HG03565 (cell line): ENCODE data around the gene MBP.

ENCODE experiments used
- ATAC-seq: cut with Tn5 transposase; IDR thresholded peaks from one replicate; pipeline ENCODE4 v1.9.1; 2021; ENCODE audit warnings: mild to moderate bottlenecking, moderate library complexity; ENCODE audit not compliant: unreplicated experiment

The MBP gene

DNA sequence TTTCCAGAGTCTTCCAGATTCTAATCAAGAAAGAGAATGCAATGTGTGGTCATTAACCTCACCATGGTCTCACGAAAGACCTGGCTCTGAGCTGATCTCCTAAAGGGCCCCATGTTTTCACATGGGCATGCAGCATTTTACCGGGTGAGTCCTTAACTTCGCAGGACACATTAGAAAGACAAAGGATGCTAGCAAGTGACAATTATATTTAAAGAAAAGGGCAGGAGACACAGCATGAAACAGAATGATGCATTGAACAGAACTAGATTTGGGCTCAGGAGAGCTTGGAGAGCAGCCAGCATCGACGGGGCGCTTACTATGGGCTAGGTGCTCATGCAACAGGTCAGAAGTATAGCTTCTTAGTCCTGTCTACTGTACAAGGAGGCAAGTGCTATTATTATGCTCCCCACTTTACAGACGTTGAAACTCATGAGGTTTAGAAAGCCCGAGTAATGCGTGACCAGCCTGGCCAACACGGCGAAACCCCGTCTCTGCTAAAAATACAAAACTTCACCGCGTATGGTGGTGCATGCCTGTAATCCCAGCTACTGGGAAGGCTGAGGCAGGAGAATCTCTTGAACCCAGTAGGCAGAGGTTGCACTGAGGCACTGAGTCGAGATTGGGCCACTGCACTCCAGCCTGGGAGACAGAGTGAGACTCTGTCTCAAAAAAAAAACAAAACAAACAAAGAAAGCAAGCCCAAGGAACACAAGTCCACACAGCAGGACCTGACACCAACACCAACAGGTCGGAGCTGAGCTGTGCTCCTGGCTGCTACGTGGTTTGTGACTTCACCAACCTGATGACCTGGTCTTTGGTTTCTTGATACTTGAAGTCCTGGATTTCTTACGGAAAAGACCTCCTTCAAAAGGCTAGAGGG, 16.1 kb downstream of the MBP start:
- ATAC-seq: no peak

DNA sequence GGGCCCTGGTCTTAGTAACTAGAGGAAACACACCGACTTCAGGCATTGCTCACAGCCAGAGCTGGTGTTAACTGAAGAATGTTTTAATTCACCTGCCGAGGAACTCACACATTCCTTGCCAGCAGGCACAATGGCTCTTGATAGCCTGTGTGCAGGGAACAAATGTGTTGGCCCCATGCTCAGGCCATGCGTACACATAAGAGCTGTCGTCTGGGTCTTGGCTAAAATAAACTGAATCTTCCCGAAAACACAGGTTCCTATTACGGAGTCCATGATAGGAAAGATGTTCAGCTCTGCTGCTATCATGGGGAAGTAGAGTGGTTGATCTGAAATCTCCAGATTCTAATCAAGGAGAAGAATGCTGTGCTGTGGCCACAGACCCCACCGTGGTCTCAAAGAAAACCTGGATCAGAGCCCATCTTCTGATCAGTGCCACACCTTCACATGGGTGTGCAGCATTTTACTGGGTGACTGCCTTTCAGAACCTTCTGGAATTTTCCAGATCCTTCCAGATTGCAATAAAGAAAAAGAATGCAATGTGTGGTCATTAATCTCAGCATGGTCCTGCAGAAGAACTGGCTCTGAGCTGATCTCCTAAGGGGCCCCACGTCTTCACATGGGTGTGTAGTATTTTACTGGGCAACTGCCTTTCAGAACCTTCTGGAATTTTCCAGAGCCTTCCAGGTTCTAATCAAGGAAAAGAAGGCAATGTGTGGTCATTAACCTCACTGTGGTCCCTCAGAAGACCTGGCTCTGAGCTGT, 17.2 kb downstream of the MBP start:
- ATAC-seq: no peak

DNA sequence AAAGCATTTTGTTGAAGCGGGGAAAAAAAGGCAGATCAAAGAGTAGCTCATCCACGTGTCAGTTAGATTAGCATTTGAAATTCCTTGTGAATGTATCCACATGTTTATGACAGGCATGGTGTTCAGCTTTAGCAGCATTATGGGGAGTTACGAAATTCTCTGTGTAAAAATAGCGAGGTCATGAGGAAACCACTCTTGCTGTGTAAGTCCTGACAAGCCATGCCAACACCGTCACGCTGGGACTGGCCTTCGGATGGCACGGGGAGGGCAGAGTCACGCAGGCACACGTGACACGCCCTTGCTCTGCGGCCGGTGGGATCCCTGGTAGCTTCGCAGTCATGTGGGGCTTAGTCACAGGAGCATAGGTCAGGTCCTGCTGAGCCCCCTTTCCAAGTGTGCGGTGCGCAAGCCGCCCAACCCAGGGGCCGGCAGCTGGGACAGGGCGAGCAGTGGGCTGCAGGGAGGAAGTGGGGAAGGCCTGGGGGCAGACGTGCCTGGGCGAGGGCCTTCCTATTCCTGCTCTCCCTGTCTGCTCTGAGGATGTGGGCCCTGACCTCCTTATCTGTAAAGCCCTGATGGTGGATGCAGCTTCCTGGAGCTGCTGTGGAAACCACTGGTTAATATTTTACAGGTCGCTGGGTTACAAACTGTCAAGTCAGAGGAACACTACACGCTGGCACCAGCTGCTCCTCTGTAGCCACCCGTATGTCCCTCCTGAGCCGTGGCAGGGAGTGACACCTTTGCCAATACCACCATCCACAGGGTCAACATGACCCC, 18.0 kb downstream of the MBP start:
- ATAC-seq: peak; percentile 60

DNA sequence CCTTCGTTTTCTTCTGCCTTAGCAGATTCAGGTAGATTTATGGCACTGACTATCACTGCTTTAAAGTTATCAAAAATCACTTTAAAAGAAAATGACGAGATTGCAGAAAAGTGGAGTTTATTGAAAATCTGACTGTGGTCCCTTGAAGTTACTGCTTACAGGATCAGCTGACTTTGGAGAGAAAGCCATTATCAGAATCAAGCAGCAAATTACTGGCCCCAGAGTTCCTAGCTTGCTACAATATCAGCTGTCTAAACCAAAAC, 18.5 kb downstream of the MBP start:
- no peak for ATAC-seq

DNA sequence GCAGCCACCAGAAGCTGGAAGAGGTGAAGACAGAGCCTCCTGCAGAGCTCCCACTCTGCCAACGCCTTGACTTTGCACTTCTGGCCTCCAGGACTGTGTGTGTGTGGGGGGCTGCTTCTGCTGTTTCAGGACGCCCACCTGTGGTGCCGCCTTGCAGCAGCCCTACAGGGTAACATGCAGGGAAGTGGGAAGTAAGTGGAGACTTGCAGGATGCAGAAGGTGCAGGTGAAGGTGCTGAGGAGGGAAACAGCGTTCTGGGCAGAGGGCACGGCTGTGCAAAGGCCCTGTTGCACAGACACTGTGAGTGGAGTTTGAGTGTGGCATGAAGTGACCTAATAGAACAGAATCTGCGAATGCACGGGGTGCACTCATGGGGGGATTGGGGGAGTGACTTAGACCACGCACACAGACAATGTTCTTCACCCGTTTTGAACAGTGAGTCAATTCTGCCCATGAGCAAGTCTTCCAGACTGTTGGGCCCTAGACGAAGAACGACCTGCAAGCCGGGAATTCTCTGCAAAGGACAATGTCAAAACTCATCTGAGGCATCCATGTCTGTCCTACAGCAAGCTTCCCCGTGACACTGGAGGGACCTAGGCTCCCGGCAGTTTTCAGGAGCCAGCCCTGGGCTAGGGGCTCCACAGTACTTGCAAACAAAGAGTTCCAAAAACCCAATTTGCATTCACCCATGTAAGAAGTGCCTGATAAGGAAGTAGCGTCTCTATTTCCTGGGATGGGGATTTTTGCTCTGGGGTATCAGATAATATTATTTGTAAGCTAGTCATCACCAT, 19.0 kb downstream of the MBP start:
- no peak for ATAC-seq

DNA sequence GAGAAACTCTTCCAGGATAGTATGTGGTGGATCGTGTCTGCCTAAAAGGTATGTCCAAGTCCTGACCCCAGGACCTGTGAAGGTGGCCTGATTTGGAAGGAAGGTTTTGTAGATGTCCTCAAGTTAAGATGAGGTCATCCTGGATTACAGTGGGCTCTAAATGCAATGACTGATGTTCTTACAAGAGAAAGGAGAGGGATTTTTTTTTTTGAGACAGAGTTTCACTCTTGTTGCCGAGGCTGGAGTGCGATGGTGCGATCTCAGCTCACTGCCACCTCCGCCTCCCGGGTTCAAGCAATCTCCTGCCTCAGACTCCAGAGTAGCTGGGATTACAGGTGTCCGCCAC, 19.9 kb downstream of the MBP start:
- no peak for ATAC-seq

DNA sequence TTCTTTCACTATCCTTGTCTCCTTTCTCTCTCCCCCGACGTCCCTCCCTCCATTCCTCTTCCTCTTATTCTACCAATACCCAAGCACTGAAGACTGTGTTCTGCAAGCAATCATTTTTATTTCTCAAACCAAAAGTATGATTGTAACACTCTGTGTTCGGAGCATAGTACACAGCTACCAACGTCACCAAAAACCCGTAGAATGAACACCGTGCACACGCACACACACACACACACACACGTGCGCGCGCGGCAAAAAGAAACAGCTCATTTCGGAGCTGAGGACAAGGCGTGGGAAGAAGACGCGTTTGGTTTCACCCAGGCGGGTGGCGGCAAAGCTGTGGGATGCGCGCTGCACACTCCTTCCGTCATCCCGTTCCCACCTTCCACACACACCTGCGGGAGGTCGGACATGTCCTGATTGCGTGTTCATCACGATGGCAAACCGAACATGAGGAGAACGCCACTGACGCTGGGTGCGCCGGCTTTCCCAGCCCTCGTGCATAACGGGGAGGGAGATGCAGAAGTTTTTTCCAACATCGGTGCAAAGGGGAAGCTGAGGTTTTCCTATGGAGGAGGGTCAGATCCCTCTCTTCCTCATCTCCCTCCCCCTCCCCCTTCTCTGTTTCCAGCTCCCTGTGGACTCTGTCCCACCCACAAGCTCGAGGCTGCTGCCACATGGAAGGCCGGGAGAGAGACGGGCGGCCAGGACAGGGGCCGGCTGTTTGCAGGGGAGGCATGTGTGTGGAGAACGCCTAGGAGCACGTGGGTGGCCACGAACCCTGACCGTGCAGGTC, 20.4 kb downstream of the MBP start:
- no peak for ATAC-seq

DNA sequence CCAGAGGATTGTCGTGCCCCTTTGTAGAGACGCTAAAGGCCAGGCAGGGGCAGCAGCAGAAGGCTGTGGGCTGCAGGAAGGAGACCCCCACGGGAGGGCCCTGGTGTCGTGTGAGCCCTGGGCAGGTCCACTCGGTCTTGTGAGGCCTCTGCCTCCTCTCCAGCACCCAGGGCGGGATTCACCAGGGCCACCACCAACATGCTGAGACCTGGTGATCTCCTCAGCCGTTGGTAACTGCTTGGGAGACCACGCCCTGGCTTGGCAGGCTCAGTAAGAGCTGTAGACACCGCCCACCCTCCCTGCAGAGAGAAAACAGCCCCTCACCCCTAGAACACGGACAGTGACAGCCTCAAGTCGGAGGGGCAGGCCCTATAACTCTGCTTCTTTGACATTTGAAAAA, 21.1 kb downstream of the MBP start:
- ATAC-seq: no peak

DNA sequence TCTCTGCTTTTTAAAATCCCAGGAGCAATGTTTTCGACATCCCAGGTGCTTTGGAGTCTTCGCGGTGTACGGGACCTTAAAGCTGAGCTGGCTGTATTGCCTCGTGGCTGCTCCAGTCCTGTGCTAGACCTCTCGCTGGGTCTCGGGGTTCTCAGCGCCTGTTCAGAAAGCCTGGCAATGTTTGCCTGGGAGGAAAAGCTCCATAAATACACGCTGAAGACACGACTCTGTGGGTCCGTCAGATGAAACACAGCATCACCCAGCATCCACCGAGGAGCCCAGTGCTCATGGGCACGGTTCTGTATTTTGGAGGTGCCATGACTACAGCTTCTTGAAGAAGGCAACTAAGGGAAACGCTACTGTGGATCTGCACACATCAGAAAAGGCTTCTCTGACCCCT, 21.6 kb downstream of the MBP start:
- ATAC-seq: no peak

DNA sequence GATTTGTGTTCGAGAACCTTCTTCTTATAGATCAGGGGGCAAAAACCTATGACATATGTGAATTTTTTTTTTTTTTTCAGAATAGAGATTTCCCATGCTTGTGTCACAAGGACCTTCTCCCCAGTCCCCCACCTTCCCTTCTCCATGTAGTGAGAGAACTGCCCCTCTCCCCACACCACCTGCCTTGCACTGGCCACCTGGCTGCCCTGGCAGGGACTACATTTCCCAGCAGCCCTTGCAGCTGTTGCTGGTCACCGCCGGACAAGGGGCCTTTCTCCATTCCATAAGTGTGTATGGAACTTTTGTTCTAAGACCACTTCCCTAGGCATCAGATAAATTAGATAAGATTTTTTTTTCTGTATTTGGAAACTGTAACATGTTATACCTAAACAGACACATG, 22.2 kb downstream of the MBP start:
- no peak for ATAC-seq

DNA sequence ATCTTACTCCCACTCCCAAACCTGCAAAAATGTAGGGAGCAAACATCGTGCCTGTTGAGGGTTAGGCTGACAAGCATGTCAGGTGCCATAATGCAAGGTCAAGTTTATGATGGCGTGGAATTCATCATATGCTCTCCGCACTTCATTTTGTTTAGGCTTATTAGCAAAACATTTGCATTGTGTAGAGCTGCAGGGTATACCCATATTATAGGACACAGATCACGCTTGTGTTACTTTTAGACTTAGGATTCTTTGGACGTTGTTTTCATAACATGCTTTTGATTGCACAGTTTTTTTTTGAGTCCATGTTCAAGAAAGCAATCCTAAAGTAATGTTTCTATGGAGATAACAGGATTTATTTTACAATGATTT, 22.9 kb downstream of the MBP start:
- ATAC-seq: no peak

DNA sequence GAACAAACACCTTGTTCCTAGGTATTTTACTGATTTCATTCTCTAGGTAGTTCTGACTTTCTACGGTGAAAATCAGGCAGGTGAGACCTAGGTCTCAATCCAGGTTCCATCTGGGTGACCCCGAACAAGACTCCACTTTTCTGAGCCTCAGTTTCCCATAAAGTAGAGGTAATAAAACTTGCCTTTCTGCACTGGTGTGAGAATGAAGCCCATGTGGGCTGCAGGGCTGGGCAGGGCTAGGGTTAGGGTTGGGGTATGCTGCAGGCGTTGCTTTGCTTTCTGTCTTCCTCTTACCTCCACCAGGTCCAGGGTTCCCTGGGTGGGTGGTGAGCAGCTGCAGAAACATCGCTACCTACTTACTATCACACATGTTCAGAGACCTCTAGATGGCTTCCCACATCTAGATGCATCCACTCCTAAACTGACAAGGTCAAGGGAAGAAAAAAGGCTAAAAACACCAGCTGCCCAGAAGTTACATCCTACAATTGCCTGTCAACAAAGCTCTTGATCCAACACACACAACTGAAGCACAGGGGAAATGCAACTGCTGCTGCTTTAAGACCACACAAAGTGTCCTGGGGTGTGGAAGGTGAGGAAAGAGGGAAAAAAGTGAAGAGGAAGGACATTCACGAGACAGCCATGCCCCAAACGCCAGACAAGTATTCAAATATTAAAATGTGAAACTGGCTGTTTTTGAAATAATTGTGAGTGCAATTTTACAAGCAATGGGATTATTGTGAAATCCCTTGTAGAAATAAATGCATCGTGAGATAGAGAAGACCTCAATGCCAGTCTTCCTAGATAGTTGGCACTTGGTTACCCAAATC, 23.5 kb downstream of the MBP start:
- ATAC-seq: no peak

DNA sequence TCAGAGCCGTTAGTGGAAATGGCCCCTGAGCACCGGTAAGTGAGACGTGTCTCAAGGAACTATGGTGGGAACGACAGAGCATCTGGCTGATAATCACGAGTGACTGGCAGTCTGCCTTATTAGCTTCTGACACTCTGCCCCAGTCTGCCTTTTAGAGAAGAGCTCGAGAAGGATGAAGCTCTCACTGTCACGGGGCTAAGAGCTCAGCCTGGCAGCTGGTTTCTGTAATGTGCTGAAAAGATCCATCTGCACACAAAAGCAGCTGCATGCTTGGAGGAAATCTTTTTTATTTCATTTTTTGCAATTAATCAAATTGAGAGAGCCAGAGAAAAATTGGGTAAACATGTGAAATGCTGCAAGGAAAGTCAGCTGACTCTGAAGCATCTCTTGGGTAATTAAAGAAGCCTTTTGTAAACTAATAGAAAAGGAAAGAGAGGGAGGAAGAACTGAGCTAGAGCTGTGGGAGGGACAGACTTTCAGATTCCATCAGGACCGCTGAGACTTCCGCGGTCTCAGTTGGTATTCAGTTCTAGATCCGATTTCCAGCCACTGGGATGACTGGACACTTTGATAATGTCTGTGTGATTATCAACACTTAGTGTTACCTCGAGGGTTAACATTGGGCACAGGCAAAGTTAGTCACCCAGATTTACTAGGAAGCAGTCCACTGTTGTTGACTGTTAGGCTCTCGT, 24.4 kb downstream of the MBP start:
- peak; percentile 45 for ATAC-seq

DNA sequence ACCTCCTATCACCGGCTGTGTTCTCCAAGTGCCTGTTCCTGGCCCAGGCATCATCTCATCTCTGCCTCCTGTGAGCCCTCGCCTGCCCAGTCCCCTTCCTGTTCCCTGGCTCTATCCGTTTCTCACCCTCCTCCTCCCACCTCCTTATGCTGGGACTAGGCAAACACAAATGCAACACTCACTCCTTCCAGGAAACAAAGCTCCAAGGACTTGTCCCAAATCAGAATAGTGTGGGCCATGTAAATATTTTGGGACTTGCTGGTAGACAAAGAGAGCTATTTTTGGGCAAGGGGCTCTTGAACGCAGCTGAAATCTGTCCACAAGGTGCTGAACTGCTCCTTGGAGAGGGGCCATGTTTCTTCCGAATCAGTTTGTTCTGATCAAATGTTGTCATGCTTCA, 25.3 kb downstream of the MBP start:
- no peak for ATAC-seq

DNA sequence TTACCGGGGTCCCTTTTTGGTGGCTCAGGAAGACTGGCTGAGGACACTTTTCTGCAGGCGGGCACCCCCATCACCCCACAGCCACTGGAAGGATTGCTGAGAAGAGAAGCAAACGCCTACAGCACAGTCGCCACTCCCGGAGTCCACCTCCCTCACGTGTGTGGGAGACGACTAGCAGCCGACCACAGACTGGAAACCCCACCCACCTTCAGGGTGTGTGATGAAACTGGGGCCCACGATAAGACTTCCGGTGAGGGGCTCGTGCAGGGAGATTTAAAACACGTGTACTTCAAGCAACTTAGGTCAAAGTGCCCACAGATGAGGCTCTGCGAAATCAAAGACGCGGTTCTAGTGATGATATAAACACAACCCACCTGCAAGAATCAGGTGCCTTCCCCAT, 26.3 kb downstream of the MBP start:
- no peak for ATAC-seq

DNA sequence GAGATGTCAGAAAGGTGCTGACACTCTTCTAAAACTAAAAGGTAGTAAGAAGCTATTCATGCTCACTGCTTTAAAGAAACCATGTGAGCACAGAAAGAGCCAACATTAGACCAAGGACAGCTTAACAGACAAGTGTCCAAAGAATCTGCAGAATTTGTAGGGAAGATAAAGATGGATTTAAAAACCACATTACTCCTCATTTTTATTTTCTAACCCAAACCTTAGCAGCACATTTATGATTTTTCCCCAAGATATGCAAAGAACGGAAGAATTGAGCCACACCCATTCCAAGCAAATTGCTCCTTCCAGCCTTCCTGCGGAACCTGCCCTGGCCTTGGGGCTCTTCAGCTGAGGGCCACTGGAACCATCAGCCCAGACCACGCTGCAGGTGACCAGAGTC, 26.9 kb downstream of the MBP start:
- ATAC-seq: no peak

DNA sequence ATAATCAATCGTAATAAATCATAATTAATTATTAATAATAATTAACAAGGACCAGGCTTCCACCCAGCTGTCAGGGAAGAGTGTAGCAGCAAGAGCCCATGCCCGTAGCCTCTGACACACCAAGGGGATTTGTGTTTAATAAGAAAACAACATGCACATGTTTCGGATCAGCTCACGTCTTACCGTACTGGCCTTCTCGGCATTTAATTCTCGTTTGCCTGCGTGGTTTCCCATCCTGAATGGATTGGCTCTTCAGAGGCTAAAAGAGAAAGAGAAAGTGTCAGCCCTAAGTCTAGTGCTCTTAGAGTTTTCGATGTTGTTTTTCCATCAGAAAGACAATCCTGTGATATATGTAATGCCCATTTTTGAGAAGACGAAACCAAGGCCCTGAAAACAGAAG, 27.6 kb downstream of the MBP start:
- no peak for ATAC-seq

DNA sequence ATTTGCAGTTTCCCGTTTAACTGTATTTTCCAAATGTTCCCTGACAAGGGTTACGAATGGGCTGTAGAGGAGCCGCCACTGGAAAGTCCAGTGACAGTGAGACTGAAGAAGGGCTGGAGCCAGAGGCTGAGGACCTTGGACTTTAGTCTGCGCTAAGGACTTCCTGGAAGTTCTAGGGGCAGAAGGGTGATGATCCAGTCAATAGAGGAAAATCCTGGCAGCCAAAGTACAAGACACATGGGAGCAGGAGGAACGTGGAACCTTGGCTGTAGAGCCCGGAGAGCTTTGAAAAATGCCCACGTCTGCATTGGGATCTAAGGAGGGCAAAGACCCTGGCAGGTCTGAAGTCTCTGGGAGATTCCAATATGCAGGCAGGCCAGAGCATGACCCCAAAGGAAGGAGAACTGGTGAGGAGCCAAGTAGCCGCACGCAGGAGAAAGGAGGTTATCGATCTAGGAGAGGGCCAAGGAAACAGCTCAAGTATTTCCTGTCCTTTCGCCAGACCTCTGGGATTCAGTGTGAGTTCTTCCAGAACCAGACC, 28.5 kb downstream of the MBP start:
- ATAC-seq: no peak
